HG03460 (cell line): Measurements from ENCODE around the gene GAPDH.
"Not testable (repeated sequence)": the region's sequence is repeated elsewhere in the genome, so short reads cannot be mapped to it uniquely, and the experiment has no call there.

ENCODE experiments used
- ATAC-seq: cut with Tn5 transposase; IDR thresholded peaks from one replicate; pipeline ENCODE4 v1.9.1; 2021; ENCODE audit not compliant: unreplicated experiment

The GAPDH gene

GRCh38 chr12:6541371-6542165 is 7.3 kb downstream of the GAPDH start:
- no peak for ATAC-seq

- no peak for ATAC-seq
Observed at GRCh38 chr12:6542209-6543009, 8.1 kb downstream of the GAPDH start.

DNA sequence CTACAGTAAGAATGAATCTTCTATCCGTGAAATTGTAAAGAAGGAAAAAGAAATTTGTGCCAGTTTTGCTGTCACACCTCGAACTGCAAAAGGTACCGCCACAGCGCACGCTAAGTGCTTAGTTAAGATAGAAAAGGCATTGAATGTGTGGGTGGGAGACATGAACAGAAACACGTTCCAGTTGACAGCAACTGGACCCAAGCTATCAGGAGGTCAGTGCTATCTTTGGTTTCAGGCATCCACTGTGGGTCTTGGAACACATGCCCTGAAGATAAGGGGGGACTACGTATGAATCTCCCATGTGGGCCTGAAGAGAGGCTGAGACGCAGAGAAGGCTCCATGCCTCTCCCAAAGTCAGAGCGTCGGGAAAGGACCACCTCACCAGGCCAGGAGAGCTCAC is 11.7 kb downstream of the GAPDH start:
- ATAC-seq, result no peak

- no peak for ATAC-seq
Observed at GRCh38 chr12:6547566-6547965, 13.2 kb downstream of the GAPDH start.

DNA sequence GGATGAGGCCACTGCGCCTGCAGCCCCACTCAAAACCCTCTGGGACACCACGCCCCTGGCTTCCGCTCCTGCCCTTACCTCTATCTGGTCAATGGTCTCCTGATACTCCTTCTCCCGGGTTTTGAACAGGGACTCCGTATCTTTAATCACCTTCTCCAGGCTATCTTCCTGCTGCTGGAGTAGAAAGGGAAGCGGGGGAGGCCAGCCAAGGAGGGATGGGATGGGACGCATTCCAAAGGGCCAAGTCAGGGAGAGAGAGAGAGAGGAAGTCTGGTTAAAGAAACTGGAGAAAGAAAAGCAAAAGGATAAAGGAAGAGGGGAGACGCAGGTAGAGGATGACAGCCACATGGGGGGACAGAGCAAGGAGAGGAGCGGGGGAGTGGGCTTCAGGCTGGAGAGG is 13.7 kb downstream of the GAPDH start:
- ATAC-seq, result no peak

DNA sequence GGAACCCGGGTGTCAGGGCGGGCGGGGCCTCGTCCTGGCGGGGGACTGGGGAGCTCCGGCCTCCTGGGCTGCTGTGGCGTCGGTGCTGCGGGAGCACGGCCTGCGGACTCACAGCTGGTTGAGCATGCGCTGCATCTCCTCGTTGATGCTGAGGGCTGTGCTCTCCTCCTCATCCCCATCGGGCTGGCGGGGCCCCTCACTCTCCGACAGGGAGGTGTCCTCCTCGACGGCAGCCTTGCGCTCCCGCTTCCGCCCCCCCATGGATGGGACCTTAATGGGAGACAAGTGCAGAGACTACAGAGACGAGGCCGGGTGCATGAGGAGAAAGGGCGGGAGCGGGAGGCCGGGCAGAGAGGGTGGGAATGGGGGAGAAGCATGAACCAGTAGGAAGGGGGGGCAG is 14.2 kb downstream of the GAPDH start:
- no peak for ATAC-seq

DNA sequence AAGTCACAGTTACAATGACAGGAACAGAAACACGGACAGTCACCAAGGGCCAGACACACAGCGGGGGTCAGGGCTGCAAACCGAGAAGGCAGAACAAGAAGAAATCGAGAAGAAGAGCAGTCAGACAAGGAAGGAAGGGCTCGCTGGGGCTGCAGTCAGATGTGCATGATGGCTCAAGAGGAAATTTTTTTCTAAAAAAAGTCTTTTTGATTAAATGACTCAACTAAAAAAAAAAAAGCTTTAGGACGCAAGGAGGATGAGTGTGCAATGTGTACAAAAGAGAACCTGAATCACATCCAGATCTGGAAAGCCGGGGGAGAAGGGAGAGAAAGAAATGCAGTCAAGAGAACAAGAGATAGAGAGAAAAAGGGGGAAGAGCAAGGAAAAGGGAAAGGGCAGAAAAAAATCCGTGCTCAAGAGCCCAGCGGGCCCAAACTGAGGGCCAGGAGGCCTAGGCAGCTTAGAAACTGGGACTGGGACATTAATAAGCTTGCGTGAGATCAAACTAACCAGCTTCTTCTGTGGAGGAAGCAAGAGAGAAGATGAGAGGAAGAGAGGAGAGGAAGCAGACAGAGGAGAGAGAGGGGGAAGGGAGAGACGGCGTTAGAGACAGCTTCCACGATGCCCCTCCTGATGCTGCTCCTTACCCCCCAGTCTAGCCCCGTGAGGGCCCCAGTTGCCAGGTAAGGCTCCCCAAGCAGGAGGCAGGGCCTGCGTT is 14.8 kb downstream of the GAPDH start:
- no peak for ATAC-seq

- ATAC-seq, result no peak
Observed at GRCh38 chr12:6549684-6550151, 15.4 kb downstream of the GAPDH start.

DNA sequence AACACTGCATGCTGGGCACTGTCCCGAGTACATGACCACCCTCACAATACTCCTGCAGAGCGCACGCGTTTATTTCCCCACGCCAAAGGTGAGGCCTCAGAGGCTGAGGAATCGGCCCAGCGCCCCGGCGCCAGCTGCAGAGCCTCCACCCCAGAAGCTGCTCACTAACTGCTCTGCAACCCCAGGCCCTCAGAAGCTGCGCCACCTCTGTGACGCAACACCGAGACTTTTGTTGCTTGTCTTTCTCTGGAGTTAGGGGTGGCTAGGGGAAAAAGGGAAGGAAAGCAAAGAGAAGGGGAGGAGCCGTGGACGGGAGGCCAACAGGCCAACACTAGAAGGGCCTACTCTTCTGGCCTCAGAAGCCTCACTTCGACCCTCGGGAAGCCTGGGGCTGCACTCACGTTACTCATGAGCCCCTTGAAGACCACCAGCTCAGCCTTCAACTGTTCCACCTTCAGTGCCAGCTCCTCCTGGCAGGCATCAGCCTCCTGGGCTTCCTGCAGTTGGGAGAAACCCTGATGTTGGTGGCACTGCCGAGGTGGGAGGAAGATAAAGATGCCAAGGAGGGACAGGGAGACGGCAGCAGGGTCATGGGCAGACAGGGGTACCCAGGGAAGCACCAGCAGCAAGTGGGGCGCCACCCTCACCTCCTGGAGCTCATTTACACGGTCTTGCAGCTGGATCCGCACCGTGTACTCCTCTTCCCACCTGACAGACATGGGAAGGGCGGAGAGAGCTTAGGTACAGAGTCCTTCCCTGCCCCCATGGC is 16.2 kb downstream of the GAPDH start:
- no peak for ATAC-seq

DNA sequence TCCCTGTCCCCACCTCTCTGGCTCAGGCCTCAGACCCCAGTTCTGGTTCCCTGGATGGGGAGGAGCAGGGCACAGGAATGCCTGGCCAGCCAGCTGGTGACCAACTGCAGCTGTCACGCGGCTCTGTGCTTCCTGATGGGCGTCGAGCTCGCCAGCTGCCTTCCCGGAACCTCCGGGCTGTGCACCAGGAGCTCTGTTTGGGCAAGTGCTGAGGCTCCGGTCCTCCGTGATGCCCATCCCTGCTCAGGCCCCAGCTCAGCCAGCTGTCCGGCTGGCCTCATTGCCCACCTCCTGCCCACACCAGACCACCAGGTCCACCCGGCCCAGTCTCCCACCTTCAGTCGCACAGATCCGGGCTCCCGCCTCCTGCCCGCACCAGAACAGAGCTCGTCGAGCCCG is 16.7 kb downstream of the GAPDH start:
- no peak for ATAC-seq

- ATAC-seq, result no peak
Observed at GRCh38 chr12:6551496-6552139, 17.3 kb downstream of the GAPDH start.

DNA sequence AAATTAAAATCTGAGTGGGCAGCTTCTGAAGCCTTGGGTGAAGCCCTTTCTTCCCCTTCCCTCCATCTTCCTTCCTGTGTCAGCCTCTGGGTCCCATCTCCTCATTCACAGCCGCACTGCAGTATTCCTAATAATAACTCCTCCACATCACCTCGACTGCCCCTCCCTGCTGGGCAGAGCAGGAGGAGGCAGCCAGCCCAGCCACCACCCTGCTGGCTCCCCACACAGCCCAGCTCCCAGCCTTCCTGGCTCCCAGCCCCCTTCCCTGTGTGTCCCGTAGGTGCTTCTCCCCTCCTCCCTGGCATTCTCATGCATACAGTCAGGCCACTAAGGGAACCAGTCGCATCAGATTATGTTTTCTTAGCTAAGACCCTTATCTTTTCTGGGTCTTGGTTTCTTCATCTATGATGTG is 17.8 kb downstream of the GAPDH start:
- no peak for ATAC-seq

GRCh38 chr12:6553051-6553868 is 18.9 kb downstream of the GAPDH start:
- no peak for ATAC-seq

- no peak for ATAC-seq
Observed at GRCh38 chr12:6554168-6555017, 20.1 kb downstream of the GAPDH start.

GRCh38 chr12:6555018-6555691 is 20.8 kb downstream of the GAPDH start:
- ATAC-seq, result no peak

GRCh38 chr12:6556496-6556817 is 22.1 kb downstream of the GAPDH start:
- not testable (repeated sequence) for ATAC-seq

GRCh38 chr12:6556857-6557256 is 22.5 kb downstream of the GAPDH start:
- ATAC-seq, result no peak
